Fibroblast of skin of scalp (primary cell): ENCODE data around the gene TBC1D2.
"Not testable (repeated sequence)": the region's sequence is repeated elsewhere in the genome, so short reads cannot be mapped to it uniquely, and the experiment has no call there.

Experiments used
- DNase-seq: peaks from one replicate; pipeline ENCODE4 v3.0.0-alpha.2; 2013

The TBC1D2 gene

DNA sequence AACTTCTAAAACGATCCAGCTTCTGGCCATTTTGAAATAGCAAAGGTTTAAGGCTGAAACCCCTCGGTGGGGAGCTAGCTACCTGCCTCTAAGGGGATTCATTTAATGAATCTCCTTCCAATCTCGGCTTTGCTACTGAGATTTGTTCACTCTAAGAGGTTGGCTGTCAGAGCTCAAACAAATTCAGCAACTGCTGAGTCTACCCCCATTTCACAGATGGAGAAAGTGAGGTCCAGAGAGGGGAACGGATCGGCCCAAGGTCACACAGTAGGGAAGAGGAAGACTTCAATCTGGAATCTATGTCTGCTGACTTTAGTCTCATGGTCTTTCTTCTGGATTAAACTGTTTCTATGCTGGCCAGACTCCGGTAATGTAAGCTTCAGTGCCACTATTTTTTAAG lies 66.0 kb downstream of the TBC1D2 start:
- DNase-seq = no peak

DNA sequence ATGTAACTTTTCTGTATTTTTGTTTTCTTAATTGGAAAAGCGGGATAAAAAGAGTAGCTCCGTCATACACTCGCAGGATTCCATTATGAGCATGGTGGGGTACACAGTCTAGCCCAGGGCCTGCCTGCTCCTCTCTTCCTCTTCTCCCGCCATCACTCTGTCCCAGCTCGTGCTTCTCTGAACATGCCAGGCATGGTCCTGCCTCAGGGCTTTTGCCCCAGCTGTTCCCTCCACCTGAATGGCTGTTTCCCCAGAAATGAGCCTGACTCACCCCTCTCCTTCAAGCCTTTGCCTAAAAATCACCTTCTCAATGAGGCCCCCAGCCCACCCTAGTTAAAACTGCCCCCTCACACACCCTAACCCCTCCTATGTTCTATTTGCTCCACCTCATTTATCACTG lies 67.5 kb downstream of the TBC1D2 start:
- DNase-seq = no peak

DNA sequence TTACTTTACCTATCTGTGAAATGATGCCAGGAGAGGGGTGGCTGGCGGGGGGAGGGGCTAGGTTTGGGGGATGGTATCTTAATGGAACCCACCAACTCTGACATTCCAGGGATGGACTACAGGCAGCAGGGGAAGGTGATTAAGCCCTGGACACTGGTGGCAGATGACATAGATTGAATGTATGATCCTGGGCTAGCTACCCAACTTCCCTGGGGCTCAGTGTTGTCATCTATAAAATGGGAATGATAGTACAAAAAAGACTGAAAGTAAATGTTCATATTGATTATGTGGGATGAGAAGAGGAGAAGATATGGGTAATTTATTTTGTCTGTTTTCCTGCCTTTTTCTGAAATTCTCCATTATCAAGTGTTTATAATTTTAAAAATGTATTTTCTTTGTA lies 69.2 kb downstream of the TBC1D2 start:
- no peak for DNase-seq

DNA sequence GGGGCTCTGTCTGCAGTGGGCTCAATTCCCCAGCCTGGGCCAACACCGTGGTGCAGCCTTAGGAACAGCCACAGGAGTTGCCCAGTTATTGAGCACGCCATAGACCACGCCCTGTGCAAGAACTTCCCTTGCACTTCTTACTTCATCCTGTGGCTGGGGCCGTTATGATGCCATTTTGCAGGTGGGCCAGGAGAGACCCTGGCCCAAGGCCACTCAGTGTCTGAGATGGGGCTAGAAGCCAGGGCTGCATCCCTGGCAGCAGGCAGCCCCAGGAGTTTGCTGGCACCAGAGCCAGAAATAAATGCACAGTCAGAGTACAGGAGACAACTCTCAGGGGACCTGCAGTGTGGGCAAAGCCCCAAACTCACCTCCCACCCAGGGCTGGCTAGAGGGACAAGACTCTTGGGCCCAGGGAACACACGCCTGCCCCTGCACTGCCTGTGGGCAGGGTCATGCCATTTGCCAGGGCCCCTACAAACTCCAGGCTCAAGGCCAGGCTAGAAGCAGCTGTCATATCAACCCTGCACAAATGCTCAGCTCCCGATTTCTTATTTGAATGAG lies 69.8 kb downstream of the TBC1D2 start:
- no peak for DNase-seq

DNA sequence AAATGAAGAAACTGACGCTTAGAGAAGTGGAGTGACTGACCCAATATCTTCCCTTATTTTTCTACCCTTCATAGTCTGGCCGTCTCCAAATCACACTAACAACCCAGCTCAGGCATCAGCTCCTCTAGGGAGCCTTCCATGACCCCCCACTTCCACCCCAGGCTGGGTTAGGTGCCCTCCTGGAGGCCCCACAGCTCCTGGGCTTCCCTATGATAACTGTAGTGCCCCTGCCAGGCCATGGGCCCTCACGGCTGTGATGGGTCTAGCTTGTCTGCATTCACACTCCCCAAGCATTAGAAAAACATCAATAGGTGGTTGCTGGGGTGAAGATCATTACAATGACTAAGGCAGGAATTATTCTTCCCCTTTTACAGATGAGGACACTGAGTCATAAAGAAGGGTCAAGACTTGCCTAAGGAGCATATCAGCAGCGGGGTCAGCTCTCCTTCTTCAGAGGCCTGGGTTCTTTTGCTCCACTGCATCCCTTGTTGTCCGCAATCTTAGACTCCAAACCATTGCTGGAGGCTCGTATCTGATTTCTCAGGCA lies 70.4 kb downstream of the TBC1D2 start:
- DNase-seq = no peak

DNA sequence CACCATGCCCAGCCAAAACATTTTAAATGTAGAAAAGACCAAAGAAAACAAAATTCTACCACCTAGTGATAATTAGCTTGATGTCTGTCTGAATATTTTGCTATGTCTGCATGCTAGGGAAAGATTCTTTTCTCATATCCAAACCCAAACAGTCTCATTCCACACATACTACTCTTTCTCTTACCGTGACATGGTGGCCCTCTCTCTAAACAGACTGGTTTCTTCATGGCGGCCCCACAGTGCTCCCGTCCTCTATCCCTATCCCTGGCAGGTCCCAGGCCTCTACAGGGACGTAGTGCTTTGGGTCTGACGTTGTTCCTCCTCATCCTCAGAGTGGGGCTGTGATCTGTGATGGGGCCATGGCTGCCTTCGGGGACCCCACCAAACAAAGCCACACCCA lies 71.1 kb downstream of the TBC1D2 start:
- DNase-seq = no peak

DNA sequence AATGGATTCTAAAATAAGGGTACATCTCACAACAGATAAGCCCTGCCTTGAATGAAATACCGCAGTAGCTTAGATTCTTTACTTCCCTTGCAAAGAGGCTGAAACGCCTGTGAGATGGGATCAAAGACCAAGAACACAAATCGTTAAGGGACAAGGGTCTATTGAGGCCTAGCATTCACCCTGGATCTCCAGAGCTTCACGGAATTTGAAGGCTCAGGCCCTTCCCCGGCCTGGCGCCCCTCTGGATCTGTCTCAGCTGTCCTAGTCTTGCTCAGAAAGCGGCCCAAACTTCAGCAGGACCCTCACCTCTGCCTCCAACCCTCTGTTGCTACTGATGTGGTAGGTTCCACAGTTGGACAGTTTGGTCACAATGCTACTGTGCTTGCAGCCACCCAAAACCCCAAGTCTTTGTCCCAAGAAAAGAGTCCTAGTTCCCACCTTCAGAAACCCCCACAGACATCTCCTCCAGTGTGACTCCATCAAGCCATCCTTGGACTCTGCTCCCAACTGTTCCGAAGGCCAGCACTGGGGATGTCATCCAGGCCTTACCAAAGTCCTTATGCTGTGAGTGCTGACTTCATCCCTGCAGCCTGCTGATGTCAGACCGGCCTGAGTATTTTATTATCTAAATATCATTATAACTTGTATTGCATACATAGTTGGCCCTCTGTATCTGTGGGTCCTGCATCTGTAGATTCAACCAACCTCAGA lies 72.4 kb downstream of the TBC1D2 start:
- no peak for DNase-seq

DNA sequence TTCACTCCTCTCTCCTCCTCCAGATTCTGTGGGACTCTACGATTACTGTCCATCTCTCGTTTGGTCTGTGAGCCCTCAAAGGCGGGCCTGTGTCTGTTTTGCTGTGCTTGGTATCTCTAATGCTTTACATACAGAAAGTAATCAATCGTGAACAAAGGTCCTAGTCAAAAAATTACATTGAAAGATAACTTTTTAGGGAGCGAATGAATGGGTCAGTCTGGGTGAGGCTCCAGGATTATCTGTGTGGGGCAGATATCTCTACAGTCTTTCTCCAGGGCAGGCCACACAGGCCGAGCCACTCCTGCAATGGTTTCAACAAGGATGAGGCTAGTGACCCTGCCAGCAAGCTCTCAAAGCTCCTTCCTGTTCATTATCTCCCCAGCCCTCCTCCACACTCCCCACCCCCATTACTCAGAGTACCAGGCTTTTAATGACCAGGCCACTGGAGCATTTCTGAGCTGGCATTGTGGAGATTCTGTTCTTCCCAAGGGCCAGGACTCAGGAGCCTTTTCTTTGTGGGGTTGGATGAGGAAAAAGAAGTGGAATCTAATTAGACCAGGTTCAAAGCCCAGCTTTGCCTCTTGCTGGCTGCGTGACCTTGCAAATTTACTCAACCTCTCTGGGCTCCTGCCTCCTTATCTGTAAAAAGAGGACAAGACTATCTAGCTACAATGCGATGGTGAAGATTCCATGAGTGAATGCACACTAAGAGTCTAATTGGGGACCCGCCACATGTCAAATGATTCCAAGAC lies 73.2 kb downstream of the TBC1D2 start:
- no peak for DNase-seq

DNA sequence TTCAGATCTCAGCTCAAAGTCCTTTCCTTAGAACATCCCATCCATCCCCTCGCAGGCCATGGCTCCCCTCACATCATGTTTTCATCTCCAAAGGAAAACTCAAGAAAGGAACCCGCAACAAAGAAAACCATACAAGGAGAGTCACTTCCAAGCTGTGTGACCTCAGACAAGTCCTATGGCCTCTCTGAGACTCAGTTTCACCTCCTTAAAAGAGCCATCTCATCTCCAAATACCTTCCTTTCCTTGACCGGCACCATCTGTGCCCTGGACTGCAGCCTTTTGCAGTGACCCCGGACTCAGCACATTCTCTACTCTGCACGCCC lies 73.7 kb downstream of the TBC1D2 start:
- DNase-seq = no peak

DNA sequence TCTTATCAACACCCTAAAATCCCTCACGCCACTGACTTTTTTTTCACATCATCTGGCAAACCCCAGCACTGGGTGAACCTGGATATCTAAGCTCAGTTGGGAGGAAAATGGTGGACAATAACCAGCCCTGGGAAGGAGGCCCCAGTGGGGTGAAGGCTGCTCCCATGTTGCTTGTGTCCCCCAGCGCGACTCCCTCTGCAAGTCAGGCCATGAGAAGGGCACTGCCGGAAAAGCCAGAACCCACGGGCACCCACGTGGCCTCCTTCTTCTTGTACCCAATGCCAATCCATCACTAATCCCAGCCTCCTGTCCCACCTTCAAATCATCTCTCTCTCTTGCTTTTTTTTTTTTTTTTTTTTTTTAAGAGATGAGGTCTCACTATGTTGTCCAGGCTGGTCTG lies 74.5 kb downstream of the TBC1D2 start:
- no peak for DNase-seq

DNA sequence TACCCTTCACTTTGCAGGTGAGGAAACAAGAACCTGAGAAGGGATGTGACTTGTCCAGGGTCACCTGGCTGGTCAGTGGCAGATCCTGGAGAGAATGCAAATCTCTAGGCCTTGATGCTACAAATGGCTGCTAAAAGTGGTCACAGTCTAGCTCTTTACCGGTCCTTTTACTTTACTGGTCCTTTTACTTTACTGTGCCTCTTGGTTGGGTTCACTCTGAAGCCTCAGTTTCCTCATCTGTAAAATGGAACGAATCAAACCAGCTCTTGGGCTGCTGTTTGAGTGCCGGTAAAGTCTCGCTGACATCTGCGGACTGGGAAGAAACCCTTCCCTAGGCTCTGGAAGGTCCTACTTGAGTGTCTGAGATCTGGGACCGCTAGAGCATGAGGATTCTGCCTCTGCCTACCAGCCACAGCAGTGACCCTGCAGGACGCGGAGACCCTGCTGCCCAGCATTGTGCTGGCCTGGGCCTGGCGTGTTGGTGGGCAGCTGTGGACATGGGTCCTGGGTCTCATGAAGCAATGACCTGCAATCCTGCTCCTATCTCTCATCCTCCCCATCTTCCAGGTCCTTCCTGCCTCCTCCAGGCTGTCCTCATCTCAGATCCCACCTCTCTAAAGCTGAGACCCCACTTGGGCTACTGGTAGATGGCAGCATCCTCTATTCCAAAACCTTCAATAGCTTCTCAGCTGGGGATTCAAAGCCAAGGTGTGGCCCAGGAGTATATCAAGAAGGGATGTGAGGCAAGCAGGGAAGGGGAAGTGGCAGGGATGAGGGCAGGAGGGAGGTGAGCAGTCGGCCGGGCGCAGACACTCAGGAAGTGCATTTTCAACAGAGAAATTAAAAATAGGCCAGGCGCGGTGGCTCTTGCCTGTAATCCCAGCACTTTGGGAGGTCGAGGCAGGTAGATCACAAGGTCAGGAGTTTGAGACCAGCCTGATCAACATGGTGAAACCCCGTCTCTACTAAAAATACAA lies 76.3 kb downstream of the TBC1D2 start:
- DNase-seq = no peak

DNA sequence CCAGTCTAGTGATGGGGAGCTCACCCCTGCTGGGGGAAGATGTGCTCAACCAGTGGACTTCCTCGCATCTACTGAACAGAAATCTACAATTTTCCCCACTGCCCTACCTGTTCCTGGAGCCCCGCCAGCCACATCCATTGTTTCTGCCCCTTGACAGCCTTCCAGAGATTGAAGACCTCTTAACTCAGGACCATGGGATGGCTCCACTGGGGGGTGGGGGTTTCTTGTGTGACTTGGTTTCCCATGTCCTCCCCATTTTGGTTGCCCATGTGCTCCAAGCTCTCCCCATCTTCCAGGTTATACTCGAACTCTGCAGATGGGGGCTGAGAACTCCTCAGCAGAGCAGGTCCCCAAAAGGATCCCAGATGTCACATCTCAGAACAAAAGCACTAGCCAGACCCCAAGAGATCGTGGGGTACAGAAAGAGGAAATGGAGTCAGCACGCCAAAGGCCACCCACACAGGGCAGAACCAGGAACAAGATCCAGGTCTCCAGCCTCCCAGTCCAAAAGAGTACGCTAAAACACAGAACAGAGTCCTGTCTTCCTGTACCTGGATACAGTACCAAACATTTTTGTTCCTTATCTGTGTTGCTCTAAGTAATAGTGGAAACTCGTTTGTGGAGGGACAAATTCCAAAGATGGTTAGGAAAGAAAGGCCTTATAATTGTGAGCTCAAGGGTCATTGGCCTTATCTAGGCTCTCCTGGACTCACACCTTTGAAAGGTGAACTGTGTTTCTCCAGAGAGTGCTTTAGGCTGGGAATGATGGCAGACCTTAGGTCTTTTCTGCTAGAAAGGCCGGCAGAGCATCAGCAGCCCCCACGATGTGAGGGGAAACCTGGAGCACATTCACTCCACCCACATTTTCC lies 78.8 kb downstream of the TBC1D2 start:
- DNase-seq = no peak

DNA sequence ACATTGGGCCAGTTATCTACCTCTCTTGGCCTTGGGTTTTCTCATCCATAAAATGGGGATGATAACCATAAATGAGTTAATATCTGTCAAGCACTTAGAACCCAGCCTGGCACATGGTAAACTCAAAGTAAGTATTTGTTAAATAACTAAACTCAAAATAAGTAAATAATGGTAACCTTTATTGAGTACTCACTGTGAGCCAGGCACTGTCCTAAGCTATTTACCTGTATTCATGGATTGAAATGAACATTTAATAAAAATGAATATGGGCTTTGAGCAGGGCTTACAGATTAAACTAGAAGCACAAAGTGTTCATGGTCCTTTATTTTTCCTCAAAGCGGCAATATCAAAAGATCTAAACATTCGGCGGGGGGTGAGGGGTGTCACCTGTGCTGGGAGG lies 79.7 kb downstream of the TBC1D2 start:
- no peak for DNase-seq

DNA sequence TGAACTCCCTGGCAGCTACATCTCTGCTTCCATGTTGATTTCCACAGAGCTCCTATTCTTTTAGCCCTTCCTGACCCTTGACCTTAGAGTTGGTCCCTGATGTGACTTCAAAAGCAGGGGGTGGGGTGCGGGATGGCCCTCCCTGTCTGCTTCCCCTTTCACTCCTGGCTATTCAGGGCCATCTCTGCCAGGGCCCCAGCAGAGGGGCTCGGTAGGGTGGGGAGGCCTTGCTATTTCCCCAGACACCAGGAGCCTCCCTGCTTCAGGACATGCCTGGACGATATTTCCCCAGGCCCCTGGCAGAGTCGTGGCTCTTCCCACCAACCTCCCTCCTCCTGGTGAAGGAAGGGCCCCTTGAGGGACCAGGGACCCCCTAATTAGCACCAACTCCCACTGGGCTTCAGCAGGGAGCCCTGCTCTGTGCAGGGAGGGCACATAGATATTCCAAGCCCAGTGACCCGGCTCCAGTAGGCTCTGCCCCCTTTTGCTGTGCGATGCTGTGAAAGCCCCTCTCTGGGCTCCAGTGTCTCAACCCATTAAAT lies 80.3 kb downstream of the TBC1D2 start:
- no peak for DNase-seq

DNA sequence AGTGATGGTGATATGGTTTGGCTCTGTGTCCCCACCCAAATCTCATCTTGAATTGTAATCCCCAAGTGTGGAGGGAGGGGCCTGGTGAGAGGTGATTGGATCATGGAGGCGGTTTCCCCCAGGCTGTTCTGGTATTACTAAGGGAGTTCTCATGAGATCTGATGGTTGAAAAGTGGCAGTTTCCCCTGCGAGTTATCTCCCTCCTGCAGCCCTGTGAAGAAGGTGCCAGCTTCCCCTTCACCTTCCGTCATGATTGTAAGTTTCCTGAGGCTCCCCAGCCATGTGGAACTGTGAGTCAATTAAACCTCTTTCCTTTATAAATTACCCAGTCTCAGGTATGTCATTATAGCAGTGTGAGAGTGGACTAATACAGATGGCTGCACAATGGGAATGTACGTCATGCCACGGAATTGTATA lies 80.9 kb downstream of the TBC1D2 start:
- DNase-seq = not testable (repeated sequence)

DNA sequence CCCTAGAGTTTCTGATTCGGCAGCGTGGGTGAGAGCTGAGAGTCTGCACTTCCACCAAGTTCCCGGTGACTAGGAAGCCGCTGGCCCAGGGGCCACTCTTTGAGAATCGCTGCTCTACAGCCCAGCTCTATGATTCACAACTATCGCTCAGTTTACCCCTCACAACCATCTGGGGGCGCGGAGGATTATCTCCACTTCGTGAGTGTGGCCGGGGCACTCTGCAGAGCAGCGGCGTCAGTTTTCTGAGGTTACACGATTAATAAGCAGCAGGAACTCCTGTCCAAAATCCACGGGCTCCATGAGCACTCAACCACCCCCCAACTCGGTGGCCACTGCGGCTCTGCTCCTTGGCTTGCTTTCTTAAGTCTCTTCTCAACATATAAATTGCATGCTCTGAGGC lies 82.3 kb downstream of the TBC1D2 start:
- DNase-seq = no peak

DNA sequence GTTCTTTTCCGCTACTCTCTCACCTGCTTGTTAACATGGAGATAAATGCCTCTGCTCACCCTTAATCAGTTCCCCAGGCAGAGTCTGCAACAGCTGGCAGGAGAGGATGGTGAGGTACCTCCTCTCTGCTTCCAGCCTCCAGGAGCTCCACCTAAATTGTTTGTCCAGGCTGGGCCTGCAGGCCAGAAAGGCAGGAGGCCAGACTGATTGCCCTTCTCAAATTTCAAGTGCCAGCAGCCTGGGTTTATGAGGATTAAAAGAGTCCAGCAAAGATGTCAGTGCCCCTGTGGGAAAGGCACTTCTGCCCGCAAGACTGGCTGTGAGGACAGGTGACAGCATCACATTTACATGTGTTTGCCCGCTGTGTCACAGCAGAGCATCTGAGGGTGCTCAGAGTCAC lies 82.8 kb downstream of the TBC1D2 start:
- DNase-seq = no peak

DNA sequence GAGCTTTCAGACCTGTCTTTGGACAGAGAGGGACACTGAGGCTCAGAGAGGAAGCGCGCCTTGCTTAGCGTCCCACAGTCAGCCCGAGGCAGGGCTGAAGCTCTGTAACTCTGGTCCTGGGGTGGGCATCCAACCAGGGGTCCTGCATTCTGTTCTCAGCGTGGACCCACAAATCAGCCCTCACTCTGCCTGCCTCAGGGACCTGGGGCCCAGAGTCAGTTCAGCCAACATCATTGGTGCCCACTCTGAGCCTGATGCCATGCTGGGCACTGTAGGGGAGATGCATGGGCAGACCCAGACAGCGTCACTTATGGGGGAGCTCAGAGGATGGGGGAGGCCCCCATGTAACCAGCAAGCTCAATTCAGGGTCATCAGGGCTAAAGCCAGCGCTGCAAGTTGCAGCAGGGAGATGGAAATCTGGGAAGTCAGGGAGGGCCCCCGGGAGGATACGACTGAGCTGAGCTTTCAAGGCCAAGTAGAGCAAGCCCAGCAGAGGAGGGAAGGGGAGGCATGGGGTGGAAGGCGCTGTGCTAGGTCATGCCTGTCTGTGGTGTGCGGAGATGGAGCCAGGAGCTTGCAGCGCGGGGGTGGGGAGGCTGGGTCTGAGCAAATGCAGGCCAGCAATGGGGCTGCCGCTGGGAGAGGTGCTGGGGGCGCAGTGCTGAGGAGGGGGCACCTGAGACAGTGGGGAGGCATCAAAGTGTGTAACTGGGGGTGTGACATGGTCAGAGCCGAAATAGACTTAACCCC lies 84.1 kb downstream of the TBC1D2 start:
- DNase-seq = no peak

DNA sequence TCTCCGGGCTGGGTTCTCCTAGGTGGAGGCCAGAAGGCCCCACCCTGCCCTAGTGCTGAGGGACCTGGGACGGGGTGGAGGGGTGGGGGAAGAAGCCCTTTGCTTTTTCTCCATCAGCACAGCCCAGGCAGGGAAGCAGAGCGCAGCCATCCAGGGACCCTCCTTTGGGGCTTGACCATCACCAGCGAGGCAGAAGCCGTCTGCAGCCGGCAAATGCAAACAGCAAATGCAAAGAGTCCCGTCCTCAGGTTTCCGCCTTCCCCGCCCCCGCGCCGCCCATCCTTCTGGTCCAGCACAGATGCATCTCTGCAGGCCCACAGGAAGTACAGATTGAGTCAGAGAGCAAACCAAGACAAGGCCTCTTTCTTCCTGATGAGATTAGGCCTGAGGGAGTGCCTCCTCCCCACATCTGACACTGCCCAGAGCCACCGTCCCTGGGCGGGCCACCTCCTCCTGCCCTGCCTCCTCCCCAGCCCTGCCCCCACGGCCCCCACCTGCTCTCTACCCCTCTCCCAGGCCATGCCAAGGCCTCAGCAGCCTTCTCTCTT lies 86.4 kb downstream of the TBC1D2 start:
- DNase-seq = no peak

DNA sequence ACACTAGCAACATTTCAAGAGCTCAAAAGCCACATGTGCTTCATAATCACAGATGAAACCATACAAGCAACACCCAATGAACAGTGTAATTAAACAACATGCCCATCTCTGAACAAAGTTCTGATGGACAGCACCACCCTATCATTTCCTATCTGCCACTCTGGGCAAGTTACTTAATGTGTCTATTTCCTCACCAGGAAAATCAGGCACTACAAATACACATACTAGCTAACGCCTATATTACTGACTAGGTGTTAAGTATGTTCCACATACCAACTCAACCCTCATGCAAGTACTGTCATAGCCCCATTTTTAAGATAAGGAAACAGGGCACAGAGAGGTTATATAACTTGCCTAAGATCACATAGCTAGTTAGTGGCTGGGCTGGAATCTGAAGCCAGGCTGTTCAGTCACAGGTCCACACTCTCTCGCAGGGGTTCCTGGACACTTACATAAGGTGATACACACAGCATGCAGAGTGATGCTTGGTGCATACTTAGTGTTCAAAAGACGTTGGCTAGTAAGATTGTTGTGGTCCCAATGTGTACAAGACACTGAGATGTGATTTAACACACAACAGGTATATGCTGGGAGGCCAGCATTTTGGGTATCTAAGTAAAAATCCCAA lies 87.2 kb downstream of the TBC1D2 start:
- DNase-seq = no peak
